SKM-1 (cell line): ENCODE results near the gene HDAC4.
"Not testable (repeated sequence)": the region's sequence is repeated elsewhere in the genome, so short reads cannot be mapped to it uniquely, and the experiment has no call there.

Source experiments
- DNase-seq: peaks from one replicate; lab custom pipeline; 2025; ENCODE audit not compliant: unreplicated experiment; lab: John Stamatoyannopoulos, UW

HDAC4 gene

DNA sequence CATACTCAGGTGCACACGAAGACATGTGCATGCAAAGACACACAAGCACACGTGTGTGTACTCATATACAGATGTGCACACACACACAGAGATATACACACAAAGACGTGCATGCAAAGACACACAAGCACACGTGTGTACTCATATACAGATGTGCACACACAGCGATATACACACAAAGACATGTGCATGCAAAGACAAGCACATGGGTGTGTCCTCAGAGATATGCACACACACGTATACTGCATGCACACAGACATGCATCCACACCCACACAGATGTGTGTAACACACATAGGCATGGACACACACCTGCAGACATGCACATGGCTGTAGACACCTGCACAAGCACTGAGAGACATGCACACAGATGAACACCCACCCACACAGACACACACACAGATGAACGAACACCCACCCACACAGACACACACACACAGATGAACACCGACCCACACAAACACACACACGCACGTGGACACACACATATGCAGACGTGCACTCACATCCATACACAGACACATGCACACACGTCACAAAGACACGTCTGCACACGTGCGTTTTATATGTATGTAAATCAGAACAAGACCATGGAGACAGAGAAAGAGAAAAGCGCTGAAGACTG is 321.0 kb downstream of the HDAC4 start:
- no peak for DNase-seq

DNA sequence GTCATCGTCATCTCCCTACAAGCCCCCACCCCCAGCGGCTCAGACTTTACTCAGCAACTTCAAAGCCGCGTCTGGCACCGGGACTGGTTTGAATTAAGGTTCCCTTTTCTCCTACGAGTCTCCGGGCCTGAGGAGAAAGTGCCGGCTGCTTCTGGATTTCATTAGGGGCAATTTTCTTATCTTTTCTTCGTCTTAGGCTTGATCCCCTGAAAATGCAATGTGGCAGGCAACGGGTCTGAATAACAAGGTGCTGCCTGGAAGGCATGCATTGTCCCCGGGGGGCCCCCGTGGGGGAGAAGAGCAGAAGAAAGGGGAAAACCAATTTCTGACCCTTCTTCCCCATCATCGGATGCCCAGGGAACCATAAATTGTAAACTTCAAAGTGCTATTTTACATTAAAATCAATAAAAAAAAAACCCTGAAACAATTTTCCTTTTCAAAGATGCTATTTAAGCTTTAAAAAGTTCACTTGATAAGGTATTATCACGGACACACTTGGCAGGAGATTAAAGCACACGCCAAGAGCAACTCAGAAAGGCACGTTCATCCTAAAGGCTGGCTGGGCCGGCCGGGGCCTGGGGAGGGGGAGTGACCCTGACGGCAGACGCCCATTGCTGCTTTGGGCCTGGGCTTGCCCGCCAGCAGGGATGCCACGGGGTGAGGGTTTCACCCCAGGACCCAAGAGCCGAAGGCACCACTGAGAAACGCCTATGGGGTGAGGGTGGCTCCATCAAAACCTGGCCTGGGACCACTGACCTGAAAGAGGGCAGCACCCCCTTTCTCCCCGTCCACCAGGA is 322.5 kb downstream of the HDAC4 start:
- DNase-seq: no peak

DNA sequence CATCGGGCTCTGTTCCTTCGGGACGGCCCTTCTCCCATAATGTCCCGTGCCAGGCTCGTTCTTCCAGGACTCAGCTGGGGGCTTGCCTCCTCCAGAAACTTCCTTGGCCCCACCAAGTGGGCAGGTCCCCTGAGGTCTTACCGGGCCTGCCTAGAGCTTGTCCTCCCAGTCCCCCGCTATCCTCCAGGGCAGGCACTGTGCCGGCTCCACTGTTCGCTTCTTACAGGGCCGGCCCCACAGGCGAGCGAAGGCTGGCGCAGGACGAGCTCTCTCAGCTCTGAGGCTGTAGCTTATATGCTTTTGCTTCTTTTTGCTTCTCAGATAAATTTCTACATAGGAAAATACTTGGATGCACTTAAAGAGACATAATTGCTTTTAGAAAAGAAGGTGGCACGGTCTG is 323.6 kb downstream of the HDAC4 start:
- DNase-seq: no peak

DNA sequence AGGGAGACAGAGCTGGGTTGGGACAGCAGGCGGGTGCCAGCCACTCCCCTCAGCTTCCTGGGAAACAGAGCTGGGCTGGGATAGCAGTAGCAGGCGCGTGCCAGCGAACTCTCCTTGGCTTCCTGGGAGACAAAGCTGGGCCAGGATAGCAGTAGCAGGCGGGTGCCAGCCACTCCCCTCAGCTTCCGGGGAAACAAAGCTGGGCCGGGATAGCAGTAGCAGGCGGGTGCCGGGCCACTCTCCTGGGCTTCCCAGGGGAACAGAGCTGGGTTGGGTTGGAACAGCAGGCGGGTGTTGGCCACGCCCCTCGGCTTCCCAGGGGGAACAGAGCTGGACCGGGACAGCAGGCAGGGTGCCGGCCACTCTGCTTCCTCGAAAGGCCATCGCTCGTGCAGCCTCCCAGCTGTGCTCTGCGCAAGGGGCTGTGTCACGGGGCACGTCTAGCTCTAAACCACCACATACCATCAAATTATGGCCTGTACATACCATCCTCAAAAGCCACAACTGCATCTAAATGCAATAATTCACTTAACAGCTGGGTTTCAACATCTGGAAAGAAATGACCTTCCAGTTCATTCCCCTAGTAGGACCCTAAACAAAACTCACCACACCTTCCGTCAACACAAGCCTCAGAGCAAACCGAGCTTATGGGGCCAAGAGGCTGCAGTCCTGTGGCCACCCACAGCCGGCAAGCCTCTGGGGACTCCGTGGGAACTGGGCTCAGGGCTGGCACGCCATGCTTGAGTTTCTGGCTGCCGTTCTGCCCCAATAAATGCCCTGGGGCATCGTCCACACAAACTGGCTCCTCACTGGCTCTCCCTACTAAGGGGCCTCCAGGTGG is 324.7 kb downstream of the HDAC4 start:
- no peak for DNase-seq

DNA sequence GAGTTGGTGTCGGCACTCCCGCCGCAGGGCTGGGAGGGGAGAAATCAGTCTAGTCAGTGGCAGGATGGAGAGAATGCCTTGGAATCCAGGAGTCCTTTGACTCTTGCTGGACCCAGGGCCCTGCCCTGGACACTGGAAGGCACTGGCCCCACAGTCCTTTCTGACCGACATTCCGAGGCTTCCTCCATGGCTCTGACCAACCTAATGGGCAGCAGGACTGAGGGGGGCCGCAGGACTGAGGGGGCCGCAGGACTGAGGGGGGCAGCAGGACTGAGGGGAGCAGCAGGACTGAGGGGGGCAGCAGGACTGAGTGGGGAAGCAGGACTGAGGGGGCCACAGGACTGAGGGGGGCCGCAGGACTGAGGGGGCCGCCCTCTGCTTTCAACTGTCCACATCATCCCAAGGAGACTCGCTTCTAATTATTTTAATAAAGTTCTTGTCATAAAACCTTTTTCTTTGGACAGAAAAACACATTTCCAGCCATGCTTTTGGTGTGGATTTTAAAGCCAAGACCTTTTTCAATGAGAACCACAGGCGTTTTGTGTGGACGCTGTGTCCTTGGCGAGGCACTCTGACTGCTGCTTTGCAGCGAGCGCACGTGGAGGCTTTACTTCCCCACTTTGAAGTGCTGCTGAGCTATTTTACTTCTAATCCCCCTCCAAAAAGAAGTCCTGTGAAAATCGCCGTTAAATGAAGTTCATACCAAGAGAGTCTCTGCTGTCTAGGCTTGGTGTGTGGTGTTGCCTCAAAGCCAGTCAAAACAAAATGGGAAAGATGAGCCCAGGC is 326.9 kb downstream of the HDAC4 start:
- DNase-seq: no peak

DNA sequence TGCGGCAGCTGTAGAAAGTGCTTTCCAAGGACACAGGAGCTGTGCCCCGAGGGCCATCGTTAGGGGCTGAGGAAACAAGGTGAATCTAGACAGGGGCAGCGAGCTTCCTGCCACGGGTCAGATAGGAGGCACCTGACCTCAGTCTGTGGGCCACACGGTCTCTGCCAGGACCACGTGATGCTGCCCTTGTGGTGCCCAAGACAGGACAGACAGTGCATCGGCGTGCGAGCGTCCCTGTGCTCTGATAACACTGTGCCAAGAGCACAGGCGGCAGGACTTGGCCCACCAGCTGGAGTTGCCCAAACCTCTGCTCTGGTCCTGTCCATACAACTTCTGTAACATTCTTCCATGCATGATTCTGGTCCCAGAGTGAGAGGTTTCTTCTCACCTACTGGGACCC is 327.6 kb downstream of the HDAC4 start:
- no peak for DNase-seq

DNA sequence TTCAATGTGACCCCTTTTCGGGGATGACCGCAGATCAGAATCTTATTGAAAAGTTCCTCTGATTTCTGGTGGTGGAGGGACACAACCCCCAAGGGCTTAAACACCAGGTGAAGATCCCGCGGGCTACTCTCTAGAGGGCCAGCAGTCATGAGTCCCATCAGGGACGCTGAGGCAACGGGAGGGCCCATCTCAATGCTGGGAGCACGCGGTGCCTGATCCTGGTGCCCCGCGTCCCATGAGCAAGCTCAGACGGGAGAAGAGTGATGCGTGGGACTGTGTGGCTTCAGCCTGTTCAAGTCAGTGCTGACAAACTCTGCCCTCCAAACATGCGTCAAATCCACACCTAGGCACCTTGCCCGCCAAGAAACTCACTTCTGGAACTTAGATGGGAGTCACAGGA is 328.0 kb downstream of the HDAC4 start:
- DNase-seq: no peak

DNA sequence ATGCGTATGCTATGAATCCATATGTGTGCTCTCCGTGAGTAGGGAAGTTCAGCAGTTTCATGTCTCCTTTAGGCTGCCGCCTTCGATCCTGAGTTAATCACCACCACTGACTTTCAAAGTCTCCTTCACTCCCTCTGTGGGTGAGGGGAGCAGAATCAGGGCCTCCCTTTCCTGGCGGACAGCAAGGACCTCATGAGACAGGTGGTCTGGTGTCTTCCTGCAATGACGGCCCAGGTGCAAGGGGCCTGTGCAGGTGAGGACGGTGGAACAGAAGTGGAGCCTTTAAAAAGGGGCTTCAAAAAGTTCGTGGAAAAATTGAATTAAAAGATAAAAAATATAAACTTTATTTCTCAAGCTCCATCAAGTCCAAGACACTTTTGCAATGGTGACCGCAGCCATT is 330.4 kb downstream of the HDAC4 start:
- DNase-seq: no peak

DNA sequence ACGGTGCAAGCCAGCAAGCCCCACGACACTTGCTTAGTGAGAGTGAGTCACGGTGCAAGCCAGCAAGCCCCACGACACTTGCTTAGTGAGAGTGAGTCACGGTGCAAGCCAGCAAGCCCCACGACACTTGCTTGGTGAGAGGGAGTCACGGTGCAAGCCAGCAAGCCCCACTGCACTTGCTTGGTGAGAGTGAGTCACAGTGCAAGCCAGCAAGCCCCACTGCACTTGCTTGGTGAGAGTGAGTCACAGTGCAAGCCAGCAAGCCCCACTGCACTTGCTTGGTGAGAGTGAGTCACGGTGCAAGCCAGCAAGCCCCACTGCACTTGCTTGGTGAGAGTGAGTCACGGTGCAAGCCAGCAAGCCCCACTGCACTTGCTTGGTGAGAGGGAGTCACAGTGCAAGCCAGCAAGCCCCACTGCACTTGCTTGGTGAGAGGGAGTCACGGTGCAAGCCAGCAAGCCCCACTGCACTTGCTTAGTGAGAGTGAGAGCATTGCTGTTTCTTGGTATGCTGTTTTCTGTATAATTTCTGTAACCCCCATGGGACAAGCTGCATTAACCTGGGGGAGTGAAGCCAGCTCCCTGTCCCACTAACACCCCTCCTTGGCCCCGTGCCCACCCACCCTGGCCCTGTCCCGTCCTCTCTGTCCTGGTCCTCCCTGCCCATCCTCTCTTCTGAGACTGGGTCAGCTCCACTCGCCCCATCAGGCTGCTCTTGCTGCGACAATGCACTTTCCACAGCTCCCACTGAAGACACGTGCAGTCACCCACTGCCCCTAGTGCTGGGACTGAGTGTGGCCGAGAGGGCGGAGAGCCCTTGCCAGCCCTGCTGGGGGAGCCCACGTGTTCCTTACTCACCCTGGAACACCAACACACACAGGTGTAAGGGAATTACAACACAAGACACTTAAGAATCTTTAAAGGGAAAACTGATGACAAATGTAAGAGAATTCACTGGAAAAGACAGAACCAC is 331.2 kb downstream of the HDAC4 start:
- not testable (repeated sequence) for DNase-seq

DNA sequence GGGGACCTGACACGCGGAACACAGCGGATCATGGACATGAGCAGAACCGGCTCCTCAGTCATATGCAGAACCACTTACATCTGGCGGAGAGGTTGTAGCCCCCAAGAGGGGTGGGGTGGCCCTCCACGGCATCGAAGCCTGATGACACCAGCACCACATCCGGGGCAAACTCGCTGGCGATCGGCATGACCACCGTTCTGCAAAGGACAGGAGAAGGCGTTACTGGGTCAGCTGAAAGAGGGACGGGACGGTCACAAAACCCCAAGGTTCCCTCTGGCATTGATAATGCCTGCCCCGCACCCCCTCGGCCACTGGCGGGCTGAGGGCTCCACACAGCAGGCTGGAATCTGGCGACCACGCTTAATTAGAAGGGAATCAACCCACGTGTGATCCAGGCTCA is 332.4 kb downstream of the HDAC4 start:
- DNase-seq: no peak

DNA sequence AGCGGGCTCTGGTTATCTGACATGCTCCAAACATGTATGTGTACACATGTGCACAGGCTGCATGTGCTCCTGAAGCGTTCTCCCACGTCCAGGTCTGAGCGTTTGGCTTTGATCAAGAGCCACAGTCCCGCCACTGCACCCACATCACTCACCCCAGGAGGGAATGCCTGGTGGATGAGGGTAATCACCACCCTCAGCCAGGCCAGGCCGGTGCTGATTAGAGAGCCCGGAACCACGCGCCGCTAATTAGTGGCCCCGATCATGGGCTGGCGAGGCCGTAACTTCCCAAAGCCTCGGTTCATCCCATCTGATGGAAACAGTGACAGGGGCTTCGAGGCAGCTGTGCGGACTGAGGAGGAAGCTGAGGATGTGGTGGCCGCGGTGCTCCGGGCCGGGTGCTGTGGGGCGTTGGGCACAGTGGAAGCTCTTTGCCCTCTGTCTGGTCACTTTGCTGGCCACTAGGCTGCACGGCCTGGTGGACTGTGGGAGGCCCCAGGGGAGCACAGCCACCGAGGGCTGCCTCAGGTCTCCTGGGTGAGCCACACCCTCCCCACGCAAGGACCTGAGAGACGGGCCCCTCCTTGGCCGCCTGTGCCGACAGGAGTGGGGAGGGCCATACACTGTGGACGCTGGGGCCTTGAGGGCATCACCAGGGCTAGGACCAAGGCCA is 333.5 kb downstream of the HDAC4 start:
- DNase-seq: no peak

DNA sequence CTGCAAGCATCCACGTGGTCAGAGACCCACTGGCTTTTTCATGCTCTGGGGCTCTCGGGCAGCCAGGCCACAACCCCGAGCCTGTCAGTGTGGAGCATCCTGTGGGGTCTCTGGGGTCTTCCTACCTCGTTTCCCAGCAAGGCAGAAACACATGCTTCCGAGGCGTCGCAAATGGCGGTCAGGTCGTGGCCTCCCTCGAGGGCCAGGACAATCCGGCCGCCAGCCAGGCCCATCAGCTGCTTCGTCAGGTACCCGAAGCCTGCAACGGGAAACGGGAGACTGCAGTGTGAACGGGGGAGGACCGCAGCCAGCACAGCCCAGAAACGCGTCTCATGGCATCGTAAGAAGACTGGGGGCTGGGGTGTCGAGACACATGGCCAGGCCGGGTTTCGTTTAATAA is 334.2 kb downstream of the HDAC4 start:
- DNase-seq: no peak

DNA sequence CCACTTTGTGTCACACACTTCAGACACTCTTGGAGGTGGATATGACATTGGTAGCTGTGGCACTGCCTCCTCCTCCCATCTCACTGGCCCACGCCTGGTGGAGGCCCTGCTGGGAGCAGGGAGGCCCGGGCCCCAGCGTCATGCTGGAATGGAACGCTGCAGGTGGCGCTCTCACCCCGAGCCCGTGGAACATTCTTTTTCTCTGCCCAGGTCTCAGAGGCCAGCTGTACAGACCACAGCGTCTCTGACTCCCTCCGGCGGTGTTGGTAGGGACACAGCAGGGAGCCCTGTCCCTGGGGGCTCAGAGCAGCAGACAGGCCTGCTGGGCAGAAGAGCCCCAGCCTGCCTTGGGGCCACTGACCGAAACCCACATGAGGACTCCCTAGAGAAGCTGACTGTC is 334.9 kb downstream of the HDAC4 start:
- no peak for DNase-seq

DNA sequence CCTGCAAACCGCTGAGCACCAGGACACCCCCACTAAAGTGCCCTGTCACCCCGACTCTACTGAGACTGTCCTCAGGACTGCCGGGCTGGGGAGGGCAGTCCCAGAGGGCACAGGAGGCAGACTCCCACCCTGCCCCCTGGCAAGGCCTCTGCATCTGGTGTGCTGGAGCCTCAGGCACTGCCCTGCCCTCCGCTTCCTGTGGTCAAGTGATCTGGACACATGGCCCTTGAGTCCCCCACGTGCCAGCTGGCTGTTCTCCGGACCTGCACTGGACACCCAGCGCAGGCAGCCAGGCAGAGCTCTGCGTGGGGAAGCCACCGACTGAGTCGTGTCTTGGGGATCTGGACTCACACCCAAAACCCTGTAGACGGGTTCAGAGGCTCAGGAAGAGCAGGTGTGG is 335.3 kb downstream of the HDAC4 start:
- no peak for DNase-seq

DNA sequence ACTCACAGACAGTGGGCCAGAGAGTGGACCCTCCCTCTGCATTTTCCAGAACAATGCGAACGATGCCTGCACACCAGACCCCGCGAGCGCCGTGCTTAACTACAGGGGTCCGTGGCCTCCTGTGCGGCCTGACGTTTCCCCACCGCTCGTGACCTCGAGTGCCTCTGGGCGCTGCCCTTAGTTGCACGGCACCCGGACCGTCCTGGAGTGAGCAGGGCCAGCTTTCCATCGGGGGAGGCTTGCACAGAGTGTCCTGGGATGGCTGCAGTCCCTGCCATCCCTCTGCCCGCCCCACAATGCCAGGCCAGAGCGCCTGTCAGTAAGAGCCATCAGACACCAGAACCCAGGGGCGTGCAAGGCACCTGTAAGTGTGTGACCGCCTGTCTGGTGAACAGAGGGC is 335.9 kb downstream of the HDAC4 start:
- DNase-seq: no peak

DNA sequence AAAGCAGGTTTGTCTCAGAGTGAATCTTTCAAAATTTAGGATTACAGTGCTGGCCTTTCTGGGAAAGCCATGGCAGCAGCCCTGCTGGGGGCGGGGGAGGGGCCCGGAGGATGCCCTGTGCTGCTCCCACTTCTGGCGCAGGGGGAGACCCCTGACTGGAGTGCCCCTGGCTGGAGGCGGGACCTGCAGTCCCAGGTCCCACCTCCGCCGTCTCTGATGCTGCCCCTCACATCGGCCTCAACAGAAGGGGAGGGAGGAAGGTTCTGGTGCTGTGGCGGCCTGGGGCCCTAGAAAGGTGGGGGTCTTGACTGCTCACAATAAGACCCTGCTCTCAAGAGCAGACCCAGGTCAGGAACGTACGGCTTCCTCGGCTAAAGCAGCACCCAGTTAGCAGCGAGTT is 336.6 kb downstream of the HDAC4 start:
- no peak for DNase-seq

DNA sequence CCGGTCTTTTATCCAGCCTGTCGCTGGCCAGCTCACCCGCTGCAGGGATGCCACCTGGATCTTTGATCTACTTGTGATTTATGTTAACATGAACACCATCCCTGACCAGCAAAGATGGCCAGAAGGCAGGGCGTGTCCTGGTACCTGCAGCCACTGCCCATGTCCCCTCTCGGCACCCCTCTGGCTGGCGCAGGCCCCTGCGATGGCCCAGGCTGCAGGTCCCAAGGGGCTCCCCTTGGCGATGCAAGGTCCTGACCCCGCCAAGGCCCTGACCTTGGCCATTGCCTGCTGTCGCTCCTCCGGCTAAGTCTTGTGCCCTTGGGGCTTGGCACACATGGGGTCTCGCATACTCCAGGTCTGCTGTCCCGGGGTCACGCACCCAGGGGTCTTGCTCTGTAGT is 338.1 kb downstream of the HDAC4 start:
- no peak for DNase-seq

DNA sequence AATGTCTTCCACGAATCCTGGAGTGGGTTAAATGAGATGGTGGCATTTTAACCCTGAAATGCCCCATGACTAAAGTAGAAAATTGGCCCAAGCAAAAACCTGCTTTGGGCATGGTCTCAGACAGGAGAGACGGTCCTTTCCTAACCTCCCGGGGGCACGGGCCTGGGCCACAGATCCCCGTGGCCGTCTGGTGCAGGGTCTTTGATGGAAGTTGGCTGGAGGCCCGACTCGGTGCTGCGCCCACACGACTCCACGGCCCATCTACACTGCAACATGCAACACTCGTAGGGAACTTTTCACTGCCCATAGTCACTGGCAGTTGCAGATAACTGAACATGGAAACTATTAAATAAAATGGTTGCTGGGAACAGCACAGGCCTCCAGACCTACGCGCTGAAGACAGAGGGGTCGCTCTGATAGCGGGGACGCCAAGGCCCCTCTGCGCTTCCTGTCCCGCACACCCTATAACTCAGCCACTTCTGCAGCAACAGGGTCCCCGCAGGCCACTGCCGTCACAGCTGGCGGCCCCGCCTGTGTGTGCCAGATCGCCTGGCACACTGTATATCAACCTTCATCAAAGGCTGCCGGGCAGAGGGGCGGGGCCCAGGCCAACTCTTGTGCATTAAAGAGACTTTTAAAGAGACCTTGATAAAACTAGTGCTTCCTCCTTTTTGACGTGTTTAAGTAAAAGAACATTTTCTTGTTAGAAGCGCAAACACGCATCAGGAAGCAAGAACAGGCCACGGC is 338.8 kb downstream of the HDAC4 start:
- no peak for DNase-seq

DNA sequence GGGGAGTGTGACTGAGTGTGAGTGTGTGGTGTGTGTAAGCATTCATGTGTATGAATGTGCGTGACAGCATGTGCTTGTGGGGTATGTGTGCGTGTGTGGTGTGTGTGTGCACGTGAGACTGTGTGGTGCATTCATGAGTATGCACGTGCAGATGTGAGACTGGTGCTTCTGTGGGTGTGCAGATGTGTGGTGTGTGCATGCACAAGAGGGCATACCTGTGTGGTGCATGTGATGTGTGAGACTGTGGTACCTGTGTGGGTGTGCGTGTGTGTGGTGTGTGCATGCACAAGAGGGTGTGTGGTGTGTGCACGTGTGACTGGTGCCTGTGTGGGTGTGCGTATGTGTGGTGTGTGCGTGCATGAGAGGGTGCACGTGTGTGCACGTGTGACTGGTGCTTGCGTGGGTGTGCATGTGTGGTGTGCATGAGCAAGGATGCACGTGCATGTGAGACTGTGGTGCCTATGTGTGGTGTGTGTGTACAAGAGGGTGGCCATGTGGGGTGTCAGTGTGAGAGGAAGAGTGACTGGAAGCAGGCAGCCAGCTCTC is 339.6 kb downstream of the HDAC4 start:
- DNase-seq: no peak
